OCI-LY3 (cell line): Measurements from ENCODE around the gene ASXL1.

Experiments used
- H2AFZ ChIP-seq: fragments of 200-600, 300-600 bp; shearing (Covaris generic); 2 replicates; pipeline ENCODE4 v1.6.0; 2014; ENCODE audit warnings: antibody characterized with exemption, low read depth, low read length
- H3K27ac ChIP-seq: fragments of 200-600, 300-600 bp; sonication (generic); 2 replicates; pipeline ENCODE4 v1.5.1; 2014; ENCODE audit warnings: mild to moderate bottlenecking, low read length, moderate library complexity, mixed read lengths
- H3K27me3 ChIP-seq: fragments of 200-600, 300-600 bp; sonication (generic); 2 replicates; pipeline ENCODE4 v1.6.1; 2014; ENCODE audit warnings: low read depth, low read length, mixed read lengths
- H3K36me3 ChIP-seq: fragments of 200-600, 300-600 bp; sonication (generic); replicated peaks from 2 replicates; pipeline ENCODE3; 2014; ENCODE audit warnings: low read depth, low read length, mixed read lengths
- H3K4me1 ChIP-seq: fragments of 300-600, 200-600 bp; sonication (generic); 2 replicates; pipeline ENCODE4 v1.6.1; 2014; ENCODE audit warnings: low read length, mixed read lengths
- H3K4me2 ChIP-seq: fragments of 200-600, 300-600 bp; sonication (generic); 2 replicates; pipeline ENCODE4 v1.6.1; 2014; ENCODE audit warnings: low read length, mixed read lengths
- H3K4me3 ChIP-seq: fragments of 300-600, 200-600 bp; sonication (generic); 2 replicates; pipeline ENCODE4 v1.5.1; 2014; ENCODE audit warnings: antibody characterized with exemption, mild to moderate bottlenecking, low read length, moderate library complexity
- H3K79me2 ChIP-seq: fragments of 300-600, 200-600 bp; shearing (Covaris generic); 2 replicates; pipeline ENCODE4 v1.6.1; 2014; ENCODE audit warnings: mild to moderate bottlenecking, low read length, mixed read lengths
- H3K9ac ChIP-seq: fragments of 300-600, 200-600 bp; shearing (Covaris generic); 2 replicates; pipeline ENCODE4 v1.6.0; 2014; ENCODE audit warnings: mild to moderate bottlenecking, low read length, moderate library complexity
- H3K9me3 ChIP-seq: fragments of 200-600, 300-600 bp; shearing (Covaris generic); 2 replicates; pipeline ENCODE4 v1.6.1; 2014; ENCODE audit warnings: low read length, mixed read lengths; ENCODE audit not compliant: insufficient read depth
- H4K20me1 ChIP-seq: fragments of 200-600, 300-600 bp; sonication (generic); 2 replicates; pipeline ENCODE4 v1.6.1; 2016; ENCODE audit warnings: low read length, mixed read lengths; ENCODE audit not compliant: insufficient read depth
- EZH2phosphoT487 ChIP-seq: fragments of 200-600 bp; shearing (Covaris generic); IDR thresholded peaks from 2 replicates; pipeline ENCODE4 v1.6.1; 2018; ENCODE audit warnings: antibody characterized with exemption, mixed run types, low read depth
- TF ChIP-seq, protein P1 (sequence below): fragments of 200-600, 300-600 bp; sonication (generic); IDR thresholded peaks from 2 replicates; pipeline ENCODE4 v1.5.1; 2014; ENCODE audit warnings: antibody characterized with exemption, low read length, low read depth

The ASXL1 gene

DNA sequence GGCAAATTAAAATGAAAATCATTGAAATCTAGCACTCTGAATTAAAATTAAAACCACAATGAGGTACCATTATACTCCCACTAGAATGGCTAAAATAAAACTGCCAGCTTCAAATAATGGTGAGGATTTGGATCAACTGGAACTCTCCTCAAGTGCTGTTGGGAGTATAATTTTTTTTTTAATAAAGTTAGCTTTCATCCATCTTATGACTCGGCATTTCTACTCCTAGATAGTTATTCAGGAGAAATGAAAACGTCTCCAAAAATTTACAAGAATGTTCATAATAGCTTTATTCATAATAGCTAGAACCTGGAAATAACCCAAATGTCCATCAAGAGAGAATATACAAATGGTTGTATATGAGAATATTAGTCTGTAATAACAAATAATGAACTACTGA, 63.2 kb downstream of the ASXL1 start:
- Histone ChIP-seq H3K9me3 (no peaks in the 10 kb centered on the region), H3K4me1 (0 out of 2 replicates have a peak, but pooled peaks cover 4% of the 10 kb centered on the region), H3K4me3 (no peak overlapping the region), H4K20me1 (peaks cover 33% of the 10 kb centered on the region), H3K9ac (no peak overlapping the region), H3K79me2 (peaks cover 62% of the 10 kb centered on the region), H3K27ac (no peak overlapping the region), H3K36me3 (peaks cover 13% of the 10 kb centered on the region), H3K27me3 (no peaks in the 10 kb centered on the region), H2AFZ (no peak overlapping the region), H3K4me2 (no peak overlapping the region)
- no peak for TF ChIP-seq EZH2phosphoT487
- TF ChIP-seq, protein P1, sequence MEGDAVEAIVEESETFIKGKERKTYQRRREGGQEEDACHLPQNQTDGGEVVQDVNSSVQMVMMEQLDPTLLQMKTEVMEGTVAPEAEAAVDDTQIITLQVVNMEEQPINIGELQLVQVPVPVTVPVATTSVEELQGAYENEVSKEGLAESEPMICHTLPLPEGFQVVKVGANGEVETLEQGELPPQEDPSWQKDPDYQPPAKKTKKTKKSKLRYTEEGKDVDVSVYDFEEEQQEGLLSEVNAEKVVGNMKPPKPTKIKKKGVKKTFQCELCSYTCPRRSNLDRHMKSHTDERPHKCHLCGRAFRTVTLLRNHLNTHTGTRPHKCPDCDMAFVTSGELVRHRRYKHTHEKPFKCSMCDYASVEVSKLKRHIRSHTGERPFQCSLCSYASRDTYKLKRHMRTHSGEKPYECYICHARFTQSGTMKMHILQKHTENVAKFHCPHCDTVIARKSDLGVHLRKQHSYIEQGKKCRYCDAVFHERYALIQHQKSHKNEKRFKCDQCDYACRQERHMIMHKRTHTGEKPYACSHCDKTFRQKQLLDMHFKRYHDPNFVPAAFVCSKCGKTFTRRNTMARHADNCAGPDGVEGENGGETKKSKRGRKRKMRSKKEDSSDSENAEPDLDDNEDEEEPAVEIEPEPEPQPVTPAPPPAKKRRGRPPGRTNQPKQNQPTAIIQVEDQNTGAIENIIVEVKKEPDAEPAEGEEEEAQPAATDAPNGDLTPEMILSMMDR: no peak

- no peaks in the 10 kb centered on the region for H3K27me3 ChIP-seq
- peaks cover 64% of the 10 kb centered on the region for H3K36me3 ChIP-seq
- no peak overlapping the region for H3K4me3 ChIP-seq
- no peak for TF ChIP-seq EZH2phosphoT487
- TF ChIP-seq, protein P1: no peak
- no peaks in the 10 kb centered on the region for H3K9me3 ChIP-seq
- H3K4me2 ChIP-seq: no peak overlapping the region
- H3K79me2 ChIP-seq: peaks cover 30% of the 10 kb centered on the region
- no peaks in the 10 kb centered on the region for H3K4me1 ChIP-seq
- peaks cover 29% of the 10 kb centered on the region for H4K20me1 ChIP-seq
- no peak overlapping the region for H3K27ac ChIP-seq
- no peak overlapping the region for H2AFZ ChIP-seq
- no peak overlapping the region for H3K9ac ChIP-seq
These were observed 69.9 kb downstream of the ASXL1 start for GRCh38 chr20:32427996-32428395.

DNA sequence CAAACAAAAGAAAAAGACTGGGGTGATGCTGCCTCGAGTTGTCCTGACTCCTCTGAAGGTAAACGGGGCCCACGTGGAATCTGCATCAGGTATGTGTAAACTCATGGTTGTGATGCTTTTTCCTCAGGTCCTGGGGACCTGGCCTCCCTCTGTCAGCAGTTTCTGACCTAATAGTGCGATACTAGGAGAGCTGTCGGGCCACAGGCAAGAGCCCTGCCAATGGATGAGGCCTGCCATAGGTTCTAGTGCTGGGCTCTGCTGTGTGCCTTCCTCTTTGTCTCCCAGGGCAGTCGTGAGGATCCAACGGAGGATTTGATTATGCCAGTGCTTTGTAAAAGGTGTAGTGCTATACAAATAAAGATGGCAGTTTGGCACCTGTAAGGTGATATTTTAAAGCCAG, 71.2 kb downstream of the ASXL1 start:
- Histone ChIP-seq H3K9ac (no peak overlapping the region), H3K9me3 (no peaks in the 10 kb centered on the region), H4K20me1 (peaks cover 29% of the 10 kb centered on the region), H3K79me2 (peaks cover 23% of the 10 kb centered on the region), H3K4me2 (no peak overlapping the region), H3K27me3 (no peaks in the 10 kb centered on the region), H3K36me3 (peaks cover 74% of the 10 kb centered on the region), H3K4me1 (no peaks in the 10 kb centered on the region), H2AFZ (no peak overlapping the region), H3K4me3 (no peak overlapping the region), H3K27ac (no peak overlapping the region)
- TF ChIP-seq EZH2phosphoT487: no peak
- TF ChIP-seq, protein P1: no peak

DNA sequence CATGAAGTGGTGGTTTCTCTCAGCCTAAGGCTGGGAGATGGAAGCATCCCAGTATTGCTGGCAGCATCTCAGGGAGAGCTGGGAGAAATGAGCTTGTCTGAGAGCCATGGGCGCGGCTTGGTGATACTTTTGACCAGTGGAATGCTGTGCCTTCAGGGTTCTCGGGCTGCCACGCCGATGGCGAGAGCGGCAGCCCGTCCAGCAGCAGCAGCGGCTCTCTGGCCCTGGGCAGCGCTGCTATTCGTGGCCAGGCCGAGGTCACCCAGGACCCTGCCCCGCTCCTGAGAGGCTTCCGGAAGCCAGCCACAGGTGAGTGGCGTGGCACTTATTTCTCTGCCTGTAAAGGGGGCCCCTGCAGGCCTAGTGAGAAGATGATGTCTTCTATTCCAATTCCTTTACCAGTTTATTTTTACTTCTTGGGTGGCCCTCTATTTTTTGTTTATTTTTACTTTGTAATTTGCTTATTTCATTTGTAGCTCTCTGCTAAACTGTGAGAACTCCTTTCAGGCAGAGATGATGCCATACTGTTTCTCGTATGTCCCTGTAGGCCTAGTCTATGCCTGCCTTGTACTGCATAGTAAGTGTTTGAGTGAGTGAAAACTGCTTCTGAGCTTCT, 71.7 kb downstream of the ASXL1 start:
- Histone ChIP-seq H3K27me3 (no peaks in the 10 kb centered on the region), H3K79me2 (peaks cover 21% of the 10 kb centered on the region), H3K36me3 (peaks cover 77% of the 10 kb centered on the region)

More for the DNA sequence above, 71.7 kb downstream of the ASXL1 start:
- Histone ChIP-seq H4K20me1 (peaks cover 24% of the 10 kb centered on the region), H3K4me3 (no peak overlapping the region), H2AFZ (no peak overlapping the region), H3K27ac (no peak overlapping the region), H3K4me1 (no peaks in the 10 kb centered on the region), H3K9me3 (no peaks in the 10 kb centered on the region), H3K9ac (no peak overlapping the region), H3K4me2 (no peak overlapping the region)
- TF ChIP-seq, protein P1: no peak
- TF ChIP-seq EZH2phosphoT487: no peak
